GM23338 (cell line): Measurements from ENCODE around the gene SH2D5. TPM values are rescaled to one million over a fixed set of nuclear protein-coding genes. Genes with fewer than 3 reads are reported as not detected.

Source experiments
- ATAC-seq: fragments of 200-7000 bp; cut with Tn5 transposase; 3 replicates; pipeline ENCODE4 v1.9.1; 2020
- DNase-seq: peaks from one replicate; pipeline ENCODE4 v3.0.0-alpha.2; 2015; ENCODE audit warnings: low spot score
- H2AFZ ChIP-seq: fragments of 200-600 bp; sonication (generic); 2 replicates; pipeline ENCODE4 v1.8.0; 2016; ENCODE audit warnings: antibody characterized with exemption, mild to moderate bottlenecking, moderate library complexity
- H3F3A ChIP-seq: fragments of 200-600 bp; sonication (generic); replicated peaks from 2 replicates; pipeline ENCODE4 v1.8.0; 2017; ENCODE audit warnings: antibody characterized with exemption, mixed run types, low read depth
- H3K27ac ChIP-seq: fragments of 200-600 bp; sonication (generic); 2 replicates; pipeline ENCODE4 v1.6.1; 2016; ENCODE audit warnings: low read depth
- H3K27me3 ChIP-seq: fragments of 200-600 bp; sonication (generic); 2 replicates; pipeline ENCODE4 v1.8.0; 2016; ENCODE audit warnings: mild to moderate bottlenecking, mixed run types, moderate library complexity; ENCODE audit not compliant: insufficient read depth
- H3K36me3 ChIP-seq: fragments of 200-600 bp; sonication (generic); 2 replicates; pipeline ENCODE4 v1.8.0; 2016; ENCODE audit warnings: mild to moderate bottlenecking; ENCODE audit not compliant: insufficient read depth
- H3K4me1 ChIP-seq: fragments of 200-600 bp; sonication (generic); 2 replicates; pipeline ENCODE4 v1.8.0; 2016; ENCODE audit warnings: mild to moderate bottlenecking, moderate library complexity; ENCODE audit not compliant: insufficient read depth
- H3K4me2 ChIP-seq: fragments of 200-600 bp; sonication (generic); 2 replicates; pipeline ENCODE4 v1.7.1; 2017; ENCODE audit warnings: mixed run types
- H3K4me3 ChIP-seq: fragments of 200-600 bp; sonication (generic); 2 replicates; pipeline ENCODE4 v1.6.1; 2016; ENCODE audit warnings: mixed run types
- H3K79me2 ChIP-seq: fragments of 200-600 bp; sonication (generic); replicated peaks from 2 replicates; pipeline ENCODE4 v1.8.0; 2017; ENCODE audit warnings: mild to moderate bottlenecking; ENCODE audit not compliant: insufficient read depth
- H3K9me2 ChIP-seq: fragments of 200-600 bp; sonication (generic); 2 replicates; pipeline ENCODE4 v1.8.0; 2017; ENCODE audit not compliant: insufficient read depth
- H4K20me1 ChIP-seq: fragments of 200-600 bp; sonication (generic); replicated peaks from 2 replicates; pipeline ENCODE4 v1.8.0; 2017; ENCODE audit warnings: mild to moderate bottlenecking; ENCODE audit not compliant: insufficient read depth
- H3K27ac Mint-ChIP-seq: 2 replicates; pipeline ENCODE4 v1.8.0; 2020; ENCODE audit warnings: inconsistent platforms, mild to moderate bottlenecking, moderate library complexity, mixed read lengths
- H3K27me3 Mint-ChIP-seq: 3 replicates; pipeline ENCODE4 v1.8.0; 2022; ENCODE audit warnings: low read depth, mild to moderate bottlenecking, moderate library complexity, mixed read lengths, inconsistent platforms; ENCODE audit not compliant: insufficient read depth, poor library complexity
- H3K36me3 Mint-ChIP-seq: 3 replicates; pipeline ENCODE4 v1.8.0; 2021; ENCODE audit warnings: low read depth, mild to moderate bottlenecking, inconsistent platforms, moderate library complexity, mixed read lengths
- H3K4me1 Mint-ChIP-seq: 3 replicates; pipeline ENCODE4 v1.8.0; 2020; ENCODE audit warnings: mild to moderate bottlenecking, inconsistent platforms, mixed read lengths
- H3K4me3 Mint-ChIP-seq: 3 replicates; pipeline ENCODE4 v1.8.0; 2021; ENCODE audit warnings: moderate library complexity, mild to moderate bottlenecking, inconsistent platforms, mixed read lengths
- H3K9me3 Mint-ChIP-seq: 3 replicates; pipeline ENCODE4 v1.8.0; 2020; ENCODE audit warnings: moderate library complexity, mild to moderate bottlenecking, inconsistent platforms, mixed read lengths
- CREB1 ChIP-seq: fragments of 250-450 bp; sonication (Bioruptor Pico); IDR thresholded peaks from 2 replicates; pipeline ENCODE4 v1.5.0; 2020; ENCODE audit warnings: low read depth, mild to moderate bottlenecking, moderate library complexity
- EZH2 ChIP-seq: fragments of 200-600 bp; sonication (generic); IDR thresholded peaks from one replicate; pipeline ENCODE4 v1.8.0; 2017; ENCODE audit warnings: antibody characterized with exemption, mild to moderate bottlenecking, low read depth; ENCODE audit not compliant: unreplicated experiment
- EZH2phosphoT487 ChIP-seq: fragments of 200-600 bp; sonication (generic); IDR thresholded peaks from one replicate; pipeline ENCODE4 v1.8.1; 2018; ENCODE audit warnings: antibody characterized with exemption; ENCODE audit not compliant: unreplicated experiment
- JUNB ChIP-seq: IDR thresholded peaks from one replicate; pipeline ENCODE4 v1.6.1; 2016; ENCODE audit warnings: antibody characterized with exemption; ENCODE audit not compliant: unreplicated experiment
- NANOG ChIP-seq: IDR thresholded peaks from 2 replicates; pipeline ENCODE4 v1.6.1; 2016; ENCODE audit warnings: antibody characterized with exemption, borderline replicate concordance
- POLR2AphosphoS5 ChIP-seq: IDR thresholded peaks from 2 replicates; pipeline ENCODE4 v1.6.1; 2016; ENCODE audit warnings: antibody characterized with exemption, low read depth
- STAT1 ChIP-seq: IDR thresholded peaks from one replicate; pipeline ENCODE4 v1.6.1; 2016; ENCODE audit warnings: antibody characterized with exemption; ENCODE audit not compliant: unreplicated experiment
- ZNF114 ChIP-seq: fragments of 250-450 bp; sonication (Bioruptor Pico); IDR thresholded peaks from 2 replicates; pipeline ENCODE4 v1.5.0; 2020; ENCODE audit warnings: mild to moderate bottlenecking, moderate library complexity
- ZNF331 ChIP-seq: fragments of 250-450 bp; sonication (Bioruptor Pico); IDR thresholded peaks from 2 replicates; pipeline ENCODE4 v1.5.0; 2020; ENCODE audit warnings: low read depth, mild to moderate bottlenecking, moderate library complexity
- polyA plus RNA-seq: library from polyadenylated mRNA; unstranded; fragments of >200 nt; fragmentation: Nextera tagmentation; extraction: Ambion mirVana; gene quantifications from 2 replicates; pipeline ENCODE4 v1.2.1, GENCODE V29; 2016
- total RNA-seq: library from RNA; depleted of rRNA; stranded (reverse); fragments of >200 nt; shearing (Covaris generic); gene quantifications from 2 replicates; pipeline ENCODE4 v1.2.3, GENCODE V29; 2014
- TF ChIP-seq, protein P1 (sequence below): IDR thresholded peaks from 2 replicates; pipeline ENCODE4 v1.6.1; 2016; ENCODE audit warnings: antibody characterized with exemption
- TF ChIP-seq, protein P2 (sequence below): IDR thresholded peaks from one replicate; pipeline ENCODE4 v1.6.1; 2018; ENCODE audit warnings: antibody characterized with exemption; ENCODE audit not compliant: unreplicated experiment
- TF ChIP-seq, protein P3 (sequence below): fragments of 250-450 bp; sonication (Bioruptor Pico); IDR thresholded peaks from 2 replicates; pipeline ENCODE4 v1.5.0; 2020; ENCODE audit warnings: mild to moderate bottlenecking, moderate library complexity
- TF ChIP-seq, protein P4 (sequence below), 2 experiments: fragments of 200-600 bp in 1 of 2; sonication (generic) in 1 of 2; conservative IDR thresholded peaks; 2 replicates each; pipeline versions ENCODE4 v1.5.1 to v1.6.1; 2016 to 2017; ENCODE audit warnings: antibody characterized with exemption in 2 of 2, low read depth in 2 of 2, mild to moderate bottlenecking in 2 of 2, moderate library complexity in 1 of 2

Gene SH2D5
- total and polyA plus RNA-seq, 2 experiments from 2014 or later: 5.0 to 24.8 TPM

DNA sequence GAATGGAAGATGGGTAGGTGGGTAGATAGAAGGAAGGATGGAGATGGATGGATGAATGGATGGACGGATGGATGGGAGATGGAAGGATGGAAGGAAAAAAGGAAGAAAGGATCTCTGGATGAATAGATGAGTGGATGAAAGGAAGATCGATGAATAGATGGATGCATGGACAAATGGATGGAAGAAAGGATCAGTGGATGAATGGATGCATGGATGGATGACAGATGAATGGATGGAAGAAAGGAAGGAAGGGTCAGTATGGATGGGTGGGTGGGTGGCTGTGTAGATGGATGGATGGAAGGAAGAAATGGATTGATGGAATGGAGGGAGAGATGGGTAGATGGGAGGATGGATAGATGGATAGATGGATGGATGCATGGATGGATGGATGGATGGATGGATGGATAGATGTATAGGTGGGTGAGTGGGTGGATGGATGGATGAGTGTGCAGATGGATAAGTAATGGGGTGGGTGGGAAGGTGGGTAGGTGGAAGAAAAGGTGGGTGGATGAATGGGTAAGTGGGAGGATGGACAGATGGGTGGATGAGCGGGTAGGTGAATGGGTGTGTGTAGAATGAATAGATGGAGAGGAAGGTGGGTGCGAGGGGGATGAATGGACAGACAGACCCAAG is 29.3 kb downstream of the SH2D5 start:
- H3K79me2 ChIP-seq: no peaks in the 10 kb centered on the region
- H3K27me3 ChIP-seq: no peaks in the 10 kb centered on the region
- H3K36me3 Mint-ChIP-seq: peaks cover 18% of the 10 kb centered on the region
- H3K4me2 ChIP-seq: no peak overlapping the region
- H3K27ac Mint-ChIP-seq: no peak overlapping the region
- TF ChIP-seq ZNF114 (CRISPR knock-in tag): no peak
- TF ChIP-seq, protein P1, sequence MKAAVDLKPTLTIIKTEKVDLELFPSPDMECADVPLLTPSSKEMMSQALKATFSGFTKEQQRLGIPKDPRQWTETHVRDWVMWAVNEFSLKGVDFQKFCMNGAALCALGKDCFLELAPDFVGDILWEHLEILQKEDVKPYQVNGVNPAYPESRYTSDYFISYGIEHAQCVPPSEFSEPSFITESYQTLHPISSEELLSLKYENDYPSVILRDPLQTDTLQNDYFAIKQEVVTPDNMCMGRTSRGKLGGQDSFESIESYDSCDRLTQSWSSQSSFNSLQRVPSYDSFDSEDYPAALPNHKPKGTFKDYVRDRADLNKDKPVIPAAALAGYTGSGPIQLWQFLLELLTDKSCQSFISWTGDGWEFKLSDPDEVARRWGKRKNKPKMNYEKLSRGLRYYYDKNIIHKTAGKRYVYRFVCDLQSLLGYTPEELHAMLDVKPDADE: no peak
- TF ChIP-seq, protein P2, sequence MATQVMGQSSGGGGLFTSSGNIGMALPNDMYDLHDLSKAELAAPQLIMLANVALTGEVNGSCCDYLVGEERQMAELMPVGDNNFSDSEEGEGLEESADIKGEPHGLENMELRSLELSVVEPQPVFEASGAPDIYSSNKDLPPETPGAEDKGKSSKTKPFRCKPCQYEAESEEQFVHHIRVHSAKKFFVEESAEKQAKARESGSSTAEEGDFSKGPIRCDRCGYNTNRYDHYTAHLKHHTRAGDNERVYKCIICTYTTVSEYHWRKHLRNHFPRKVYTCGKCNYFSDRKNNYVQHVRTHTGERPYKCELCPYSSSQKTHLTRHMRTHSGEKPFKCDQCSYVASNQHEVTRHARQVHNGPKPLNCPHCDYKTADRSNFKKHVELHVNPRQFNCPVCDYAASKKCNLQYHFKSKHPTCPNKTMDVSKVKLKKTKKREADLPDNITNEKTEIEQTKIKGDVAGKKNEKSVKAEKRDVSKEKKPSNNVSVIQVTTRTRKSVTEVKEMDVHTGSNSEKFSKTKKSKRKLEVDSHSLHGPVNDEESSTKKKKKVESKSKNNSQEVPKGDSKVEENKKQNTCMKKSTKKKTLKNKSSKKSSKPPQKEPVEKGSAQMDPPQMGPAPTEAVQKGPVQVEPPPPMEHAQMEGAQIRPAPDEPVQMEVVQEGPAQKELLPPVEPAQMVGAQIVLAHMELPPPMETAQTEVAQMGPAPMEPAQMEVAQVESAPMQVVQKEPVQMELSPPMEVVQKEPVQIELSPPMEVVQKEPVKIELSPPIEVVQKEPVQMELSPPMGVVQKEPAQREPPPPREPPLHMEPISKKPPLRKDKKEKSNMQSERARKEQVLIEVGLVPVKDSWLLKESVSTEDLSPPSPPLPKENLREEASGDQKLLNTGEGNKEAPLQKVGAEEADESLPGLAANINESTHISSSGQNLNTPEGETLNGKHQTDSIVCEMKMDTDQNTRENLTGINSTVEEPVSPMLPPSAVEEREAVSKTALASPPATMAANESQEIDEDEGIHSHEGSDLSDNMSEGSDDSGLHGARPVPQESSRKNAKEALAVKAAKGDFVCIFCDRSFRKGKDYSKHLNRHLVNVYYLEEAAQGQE: no peak
- TF ChIP-seq ZNF331 (CRISPR knock-in tag): no peak
- TF ChIP-seq, protein P3, sequence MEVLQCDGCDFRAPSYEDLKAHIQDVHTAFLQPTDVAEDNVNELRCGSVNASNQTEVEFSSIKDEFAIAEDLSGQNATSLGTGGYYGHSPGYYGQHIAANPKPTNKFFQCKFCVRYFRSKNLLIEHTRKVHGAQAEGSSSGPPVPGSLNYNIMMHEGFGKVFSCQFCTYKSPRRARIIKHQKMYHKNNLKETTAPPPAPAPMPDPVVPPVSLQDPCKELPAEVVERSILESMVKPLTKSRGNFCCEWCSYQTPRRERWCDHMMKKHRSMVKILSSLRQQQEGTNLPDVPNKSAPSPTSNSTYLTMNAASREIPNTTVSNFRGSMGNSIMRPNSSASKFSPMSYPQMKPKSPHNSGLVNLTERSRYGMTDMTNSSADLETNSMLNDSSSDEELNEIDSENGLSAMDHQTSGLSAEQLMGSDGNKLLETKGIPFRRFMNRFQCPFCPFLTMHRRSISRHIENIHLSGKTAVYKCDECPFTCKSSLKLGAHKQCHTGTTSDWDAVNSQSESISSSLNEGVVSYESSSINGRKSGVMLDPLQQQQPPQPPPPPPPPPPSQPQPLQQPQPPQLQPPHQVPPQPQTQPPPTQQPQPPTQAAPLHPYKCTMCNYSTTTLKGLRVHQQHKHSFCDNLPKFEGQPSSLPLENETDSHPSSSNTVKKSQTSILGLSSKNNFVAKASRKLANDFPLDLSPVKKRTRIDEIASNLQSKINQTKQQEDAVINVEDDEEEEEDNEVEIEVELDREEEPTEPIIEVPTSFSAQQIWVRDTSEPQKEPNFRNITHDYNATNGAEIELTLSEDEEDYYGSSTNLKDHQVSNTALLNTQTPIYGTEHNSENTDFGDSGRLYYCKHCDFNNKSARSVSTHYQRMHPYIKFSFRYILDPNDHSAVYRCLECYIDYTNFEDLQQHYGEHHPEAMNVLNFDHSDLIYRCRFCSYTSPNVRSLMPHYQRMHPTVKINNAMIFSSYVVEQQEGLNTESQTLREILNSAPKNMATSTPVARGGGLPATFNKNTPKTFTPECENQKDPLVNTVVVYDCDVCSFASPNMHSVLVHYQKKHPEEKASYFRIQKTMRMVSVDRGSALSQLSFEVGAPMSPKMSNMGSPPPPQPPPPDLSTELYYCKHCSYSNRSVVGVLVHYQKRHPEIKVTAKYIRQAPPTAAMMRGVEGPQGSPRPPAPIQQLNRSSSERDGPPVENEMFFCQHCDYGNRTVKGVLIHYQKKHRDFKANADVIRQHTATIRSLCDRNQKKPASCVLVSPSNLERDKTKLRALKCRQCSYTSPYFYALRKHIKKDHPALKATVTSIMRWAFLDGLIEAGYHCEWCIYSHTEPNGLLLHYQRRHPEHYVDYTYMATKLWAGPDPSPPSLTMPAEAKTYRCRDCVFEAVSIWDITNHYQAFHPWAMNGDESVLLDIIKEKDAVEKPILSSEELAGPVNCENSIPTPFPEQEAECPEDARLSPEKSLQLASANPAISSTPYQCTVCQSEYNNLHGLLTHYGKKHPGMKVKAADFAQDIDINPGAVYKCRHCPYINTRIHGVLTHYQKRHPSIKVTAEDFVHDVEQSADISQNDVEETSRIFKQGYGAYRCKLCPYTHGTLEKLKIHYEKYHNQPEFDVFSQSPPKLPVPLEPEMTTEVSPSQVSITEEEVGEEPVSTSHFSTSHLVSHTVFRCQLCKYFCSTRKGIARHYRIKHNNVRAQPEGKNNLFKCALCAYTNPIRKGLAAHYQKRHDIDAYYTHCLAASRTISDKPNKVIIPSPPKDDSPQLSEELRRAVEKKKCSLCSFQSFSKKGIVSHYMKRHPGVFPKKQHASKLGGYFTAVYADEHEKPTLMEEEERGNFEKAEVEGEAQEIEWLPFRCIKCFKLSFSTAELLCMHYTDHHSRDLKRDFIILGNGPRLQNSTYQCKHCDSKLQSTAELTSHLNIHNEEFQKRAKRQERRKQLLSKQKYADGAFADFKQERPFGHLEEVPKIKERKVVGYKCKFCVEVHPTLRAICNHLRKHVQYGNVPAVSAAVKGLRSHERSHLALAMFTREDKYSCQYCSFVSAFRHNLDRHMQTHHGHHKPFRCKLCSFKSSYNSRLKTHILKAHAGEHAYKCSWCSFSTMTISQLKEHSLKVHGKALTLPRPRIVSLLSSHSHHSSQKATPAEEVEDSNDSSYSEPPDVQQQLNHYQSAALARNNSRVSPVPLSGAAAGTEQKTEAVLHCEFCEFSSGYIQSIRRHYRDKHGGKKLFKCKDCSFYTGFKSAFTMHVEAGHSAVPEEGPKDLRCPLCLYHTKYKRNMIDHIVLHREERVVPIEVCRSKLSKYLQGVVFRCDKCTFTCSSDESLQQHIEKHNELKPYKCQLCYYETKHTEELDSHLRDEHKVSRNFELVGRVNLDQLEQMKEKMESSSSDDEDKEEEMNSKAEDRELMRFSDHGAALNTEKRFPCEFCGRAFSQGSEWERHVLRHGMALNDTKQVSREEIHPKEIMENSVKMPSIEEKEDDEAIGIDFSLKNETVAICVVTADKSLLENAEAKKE (CRISPR knock-in tag): no peak
- TF ChIP-seq EZH2phosphoT487: no peak
- no peak for TF ChIP-seq POLR2AphosphoS5
- no peak for TF ChIP-seq EZH2
- no peak for TF ChIP-seq NANOG
- no peak for TF ChIP-seq JUNB
- no peak for TF ChIP-seq CREB1 (CRISPR knock-in tag)
- no peak for TF ChIP-seq STAT1
- TF ChIP-seq, protein P4, sequence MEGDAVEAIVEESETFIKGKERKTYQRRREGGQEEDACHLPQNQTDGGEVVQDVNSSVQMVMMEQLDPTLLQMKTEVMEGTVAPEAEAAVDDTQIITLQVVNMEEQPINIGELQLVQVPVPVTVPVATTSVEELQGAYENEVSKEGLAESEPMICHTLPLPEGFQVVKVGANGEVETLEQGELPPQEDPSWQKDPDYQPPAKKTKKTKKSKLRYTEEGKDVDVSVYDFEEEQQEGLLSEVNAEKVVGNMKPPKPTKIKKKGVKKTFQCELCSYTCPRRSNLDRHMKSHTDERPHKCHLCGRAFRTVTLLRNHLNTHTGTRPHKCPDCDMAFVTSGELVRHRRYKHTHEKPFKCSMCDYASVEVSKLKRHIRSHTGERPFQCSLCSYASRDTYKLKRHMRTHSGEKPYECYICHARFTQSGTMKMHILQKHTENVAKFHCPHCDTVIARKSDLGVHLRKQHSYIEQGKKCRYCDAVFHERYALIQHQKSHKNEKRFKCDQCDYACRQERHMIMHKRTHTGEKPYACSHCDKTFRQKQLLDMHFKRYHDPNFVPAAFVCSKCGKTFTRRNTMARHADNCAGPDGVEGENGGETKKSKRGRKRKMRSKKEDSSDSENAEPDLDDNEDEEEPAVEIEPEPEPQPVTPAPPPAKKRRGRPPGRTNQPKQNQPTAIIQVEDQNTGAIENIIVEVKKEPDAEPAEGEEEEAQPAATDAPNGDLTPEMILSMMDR (conservative IDR thresholded peaks at IDR 0.05; ENCODE audit: low read depth in 2 of 2): no peak
- H3K27ac ChIP-seq: no peak overlapping the region
- no peaks in the 10 kb centered on the region for H3K36me3 ChIP-seq
- peaks cover 2% of the 10 kb centered on the region; the same call in 1 of the 3 replicates for H3K9me3 Mint-ChIP-seq
- H3K4me3 Mint-ChIP-seq: no peak overlapping the region
- peaks cover 6% of the 10 kb centered on the region for H3K27me3 Mint-ChIP-seq
- H4K20me1 ChIP-seq: no peaks in the 10 kb centered on the region; the same call in 1 of the 2 replicates
- ATAC-seq: no peak
- H2AFZ ChIP-seq: no peak overlapping the region
- no peaks in the 10 kb centered on the region for H3K4me1 ChIP-seq
- no peak for DNase-seq
- H3K4me3 ChIP-seq: no peak overlapping the region
- no peaks in the 10 kb centered on the region; the same call in 2 of the 3 replicates for H3K4me1 Mint-ChIP-seq
- H3K9me2 ChIP-seq: no peaks in the 10 kb centered on the region
- no peaks in the 10 kb centered on the region for H3F3A ChIP-seq
